Midbrain (tissue), 1 donor: ENCODE results near the gene CCR7.

Experiments used
- DNase-seq: peaks from one replicate; lab custom pipeline; 2025; lab: John Stamatoyannopoulos, UW

The CCR7 gene

GRCh38 chr17:40516581-40517285 lies 48.5 kb downstream of the CCR7 start:
- no peak for DNase-seq

GRCh38 chr17:40515491-40516041 lies 49.7 kb downstream of the CCR7 start:
- no peak for DNase-seq

GRCh38 chr17:40515011-40515410 lies 50.3 kb downstream of the CCR7 start:
- no peak for DNase-seq

GRCh38 chr17:40514013-40514875 lies 51.0 kb downstream of the CCR7 start:
- DNase-seq: no peak

- no peak for DNase-seq
Measured at GRCh38 chr17:40511667-40512220, 53.5 kb downstream of the CCR7 start.

GRCh38 chr17:40511136-40511535 lies 54.1 kb downstream of the CCR7 start:
- no peak for DNase-seq

- DNase-seq: no peak
Measured at GRCh38 chr17:40510328-40510648, 55.0 kb downstream of the CCR7 start.

- DNase-seq: no peak
Measured at GRCh38 chr17:40509626-40510327, 55.5 kb downstream of the CCR7 start.

GRCh38 chr17:40506786-40507185 lies 58.5 kb downstream of the CCR7 start:
- no peak for DNase-seq
